Fibroblast of lung (primary cell): ENCODE data around the gene ESR2.

Source experiments
- CTCF ChIP-seq, 2 donors: IDR thresholded peaks in 1 of 2; conservative IDR thresholded peaks in 1 of 2; 1 replicate in 1 of 2; 2 replicates in 1 of 2; pipeline ENCODE4 v1.5.1; 2011 to 2012; ENCODE audit warnings: low read length in 2 of 2, control low read depth in 1 of 2, inconsistent platforms in 1 of 2, low read depth in 1 of 2, mild to moderate bottlenecking in 1 of 2
- EZH2 ChIP-seq: IDR thresholded peaks from 2 replicates; pipeline ENCODE4 v1.5.1; 2012; ENCODE audit warnings: low read length, control low read depth, mild to moderate bottlenecking; ENCODE audit errors: missing control alignments

GRCh38 chr14:64260418-64260817, 33.8 kb downstream of the ESR2 start:
- TF ChIP-seq CTCF (conservative IDR thresholded peaks at IDR 0.05 in 1 of 2, IDR thresholded peaks at IDR 0.05 in 1 of 2; ENCODE audit: low read depth in 1 of 2, low read length in 2 of 2) (no peak), EZH2 (no peak)
